Measurements from ENCODE around the gene ZNF711.
"Not testable (repeated sequence)": the region's sequence is repeated elsewhere in the genome, so short reads cannot be mapped to it uniquely, and the experiment has no call there.

ZNF711 gene

GRCh38 chrX:85223359-85223758 lies 20.4 kb upstream of the ZNF711 start:
- Histone ChIP-seq H3K79me2 (ENCODE audit: insufficient read depth, low read length) (no peaks in the 10 kb centered on the region), H3F3A (ENCODE audit: low read depth) (no peaks in the 10 kb centered on the region), H3K4me3 (ENCODE audit: low read length, poor library complexity, severe bottlenecking) (no peak overlapping the region), H3K4me1 (ENCODE audit: insufficient read depth, low read length, poor library complexity, severe bottlenecking) (no peaks in the 10 kb centered on the region), H2AFZ (ENCODE audit: low read length) (no peak overlapping the region), H3K9me2 (replicated peaks; ENCODE audit: low read depth, low read length) (no peaks in the 10 kb centered on the region), H3K36me3 (ENCODE audit: insufficient read depth, low read length) (no peaks in the 10 kb centered on the region), H3K9ac (ENCODE audit: low read depth, low read length, poor library complexity, severe bottlenecking) (no peak overlapping the region), H3K27me3 (ENCODE audit: insufficient read depth, low read length, poor library complexity, severe bottlenecking) (no peaks in the 10 kb centered on the region), H3K4me2 (ENCODE audit: low read depth, low read length, poor library complexity, severe bottlenecking) (no peak overlapping the region), H3K9me3 (ENCODE audit: insufficient read depth, low read depth, low read length) (no peaks in the 10 kb centered on the region), H4K20me1 (ENCODE audit: insufficient read depth, low read length, poor library complexity, severe bottlenecking) (no peaks in the 10 kb centered on the region)
- TF ChIP-seq, protein P1, sequence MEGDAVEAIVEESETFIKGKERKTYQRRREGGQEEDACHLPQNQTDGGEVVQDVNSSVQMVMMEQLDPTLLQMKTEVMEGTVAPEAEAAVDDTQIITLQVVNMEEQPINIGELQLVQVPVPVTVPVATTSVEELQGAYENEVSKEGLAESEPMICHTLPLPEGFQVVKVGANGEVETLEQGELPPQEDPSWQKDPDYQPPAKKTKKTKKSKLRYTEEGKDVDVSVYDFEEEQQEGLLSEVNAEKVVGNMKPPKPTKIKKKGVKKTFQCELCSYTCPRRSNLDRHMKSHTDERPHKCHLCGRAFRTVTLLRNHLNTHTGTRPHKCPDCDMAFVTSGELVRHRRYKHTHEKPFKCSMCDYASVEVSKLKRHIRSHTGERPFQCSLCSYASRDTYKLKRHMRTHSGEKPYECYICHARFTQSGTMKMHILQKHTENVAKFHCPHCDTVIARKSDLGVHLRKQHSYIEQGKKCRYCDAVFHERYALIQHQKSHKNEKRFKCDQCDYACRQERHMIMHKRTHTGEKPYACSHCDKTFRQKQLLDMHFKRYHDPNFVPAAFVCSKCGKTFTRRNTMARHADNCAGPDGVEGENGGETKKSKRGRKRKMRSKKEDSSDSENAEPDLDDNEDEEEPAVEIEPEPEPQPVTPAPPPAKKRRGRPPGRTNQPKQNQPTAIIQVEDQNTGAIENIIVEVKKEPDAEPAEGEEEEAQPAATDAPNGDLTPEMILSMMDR (conservative IDR thresholded peaks at IDR 0.05; ENCODE audit: low read length), result no peak
- no peak for TF ChIP-seq EZH2phosphoT487 (IDR thresholded peaks at IDR 0.05; ENCODE audit: borderline replicate concordance)

DNA sequence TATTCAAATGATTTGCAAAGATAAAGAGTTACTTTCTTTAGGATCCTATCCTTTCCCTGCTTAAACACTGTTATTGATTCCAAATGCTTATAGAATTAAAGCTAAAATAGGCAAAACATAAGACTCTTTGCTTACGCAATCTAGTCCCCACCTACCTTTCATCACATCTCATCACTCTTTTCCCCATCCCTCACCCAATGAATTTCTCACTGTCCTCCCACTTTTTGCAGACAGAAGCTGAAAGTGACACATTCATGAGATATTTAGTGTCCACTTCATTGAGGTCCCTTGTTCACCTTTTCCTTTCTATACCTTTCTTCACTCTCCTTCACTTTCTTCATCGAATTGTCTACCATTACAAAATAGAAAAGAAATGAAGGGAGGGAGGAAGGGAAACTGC lies 636 bp upstream of the ZNF711 start:
- H3K27me3 ChIP-seq (ENCODE audit: insufficient read depth, low read length, poor library complexity, severe bottlenecking), result no peaks in the 10 kb centered on the region
- peak overlapping the region; percentile 87 for H2AFZ ChIP-seq (ENCODE audit: low read length)
- no peaks in the 10 kb centered on the region for H3K9me3 ChIP-seq (ENCODE audit: insufficient read depth, low read depth, low read length)
- peaks cover 19% of the 10 kb centered on the region for H4K20me1 ChIP-seq (ENCODE audit: insufficient read depth, low read length, poor library complexity, severe bottlenecking)
- TF ChIP-seq, protein P1 (conservative IDR thresholded peaks at IDR 0.05; ENCODE audit: low read length), result no peak
- no peak for TF ChIP-seq EZH2phosphoT487 (IDR thresholded peaks at IDR 0.05; ENCODE audit: borderline replicate concordance)
- peaks cover 36% of the 10 kb centered on the region for H3K79me2 ChIP-seq (ENCODE audit: insufficient read depth, low read length)
- H3K4me2 ChIP-seq (ENCODE audit: low read depth, low read length, poor library complexity, severe bottlenecking), result peak overlapping the region; percentile 87
- peaks cover 6% of the 10 kb centered on the region for H3K4me1 ChIP-seq (ENCODE audit: insufficient read depth, low read length, poor library complexity, severe bottlenecking)
- no peaks in the 10 kb centered on the region for H3K9me2 ChIP-seq (replicated peaks; ENCODE audit: low read depth, low read length)
- H3K4me3 ChIP-seq (ENCODE audit: low read length, poor library complexity, severe bottlenecking), result peak overlapping the region; percentile 88
- no peaks in the 10 kb centered on the region; the same call in 1 of the 2 replicates for H3F3A ChIP-seq (ENCODE audit: low read depth)
- H3K9ac ChIP-seq (ENCODE audit: low read depth, low read length, poor library complexity, severe bottlenecking), result peak overlapping the region; percentile 93
- H3K36me3 ChIP-seq (ENCODE audit: insufficient read depth, low read length), result no peaks in the 10 kb centered on the region

DNA sequence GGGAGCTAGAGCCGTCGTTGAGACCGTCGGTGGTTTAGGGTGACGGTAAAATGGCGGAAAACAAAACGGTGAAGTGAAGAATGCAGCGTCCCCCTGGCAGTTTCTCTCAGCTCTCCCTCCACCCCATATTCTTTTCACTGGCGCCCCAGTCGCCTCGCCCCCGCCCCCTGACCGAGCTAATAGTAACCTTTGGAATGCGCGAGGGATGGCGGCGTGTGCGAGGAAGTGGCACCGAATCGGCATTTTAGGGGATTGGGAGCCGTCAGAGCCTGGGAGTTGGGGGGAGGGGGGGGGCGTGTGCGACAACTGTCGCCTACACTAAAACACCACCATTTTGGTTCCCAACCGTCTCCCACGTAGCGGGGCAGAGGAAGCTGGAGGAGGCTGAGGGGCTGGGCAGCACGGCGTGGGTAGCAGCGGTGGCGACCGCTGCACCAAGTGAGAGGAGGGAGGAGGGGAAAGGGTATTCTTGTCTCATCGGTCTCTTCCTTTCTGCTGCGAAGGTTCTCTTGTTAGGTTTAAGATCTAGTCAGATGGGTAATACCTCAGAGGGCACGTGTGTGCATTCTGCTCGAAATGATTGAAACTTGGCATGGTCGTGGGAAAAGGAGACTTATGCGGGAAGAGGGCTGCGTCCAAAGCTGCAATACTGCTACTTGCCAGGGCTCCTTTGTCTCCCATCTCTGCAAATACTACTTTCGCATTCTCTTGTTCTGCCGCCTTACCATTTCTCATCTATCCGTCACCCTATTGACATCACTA lies 840 bp downstream of the ZNF711 start:
- H3K9me2 ChIP-seq (replicated peaks; ENCODE audit: low read depth, low read length), result no peaks in the 10 kb centered on the region
- peaks cover 12% of the 10 kb centered on the region for H3K4me1 ChIP-seq (ENCODE audit: insufficient read depth, low read length, poor library complexity, severe bottlenecking)
- H2AFZ ChIP-seq (ENCODE audit: low read length), result peak overlapping the region; percentile 87
- no peak for TF ChIP-seq EZH2phosphoT487 (IDR thresholded peaks at IDR 0.05; ENCODE audit: borderline replicate concordance)
- TF ChIP-seq, protein P1 (conservative IDR thresholded peaks at IDR 0.05; ENCODE audit: low read length), result no peak
- H3K27me3 ChIP-seq (ENCODE audit: insufficient read depth, low read length, poor library complexity, severe bottlenecking), result no peaks in the 10 kb centered on the region
- H3F3A ChIP-seq (ENCODE audit: low read depth), result no peaks in the 10 kb centered on the region; the same call in 1 of the 2 replicates
- H3K4me2 ChIP-seq (ENCODE audit: low read depth, low read length, poor library complexity, severe bottlenecking), result peak overlapping the region; percentile 87
- H3K79me2 ChIP-seq (ENCODE audit: insufficient read depth, low read length), result peaks cover 45% of the 10 kb centered on the region
- peak overlapping the region; percentile 93 for H3K9ac ChIP-seq (ENCODE audit: low read depth, low read length, poor library complexity, severe bottlenecking)
- no peaks in the 10 kb centered on the region for H3K9me3 ChIP-seq (ENCODE audit: insufficient read depth, low read depth, low read length)
- H3K36me3 ChIP-seq (ENCODE audit: insufficient read depth, low read length), result no peaks in the 10 kb centered on the region
- peak overlapping the region; percentile 88 for H3K4me3 ChIP-seq (ENCODE audit: low read length, poor library complexity, severe bottlenecking)
- H4K20me1 ChIP-seq (ENCODE audit: insufficient read depth, low read length, poor library complexity, severe bottlenecking), result peaks cover 19% of the 10 kb centered on the region

GRCh38 chrX:85285286-85285685 lies 41.5 kb downstream of the ZNF711 start:
- H3K4me3 ChIP-seq (ENCODE audit: low read length, poor library complexity, severe bottlenecking); H3K9ac ChIP-seq (ENCODE audit: low read depth, low read length, poor library complexity, severe bottlenecking); H3K9me3 ChIP-seq (ENCODE audit: insufficient read depth, low read depth, low read length); H3F3A ChIP-seq (ENCODE audit: low read depth); H3K27me3 ChIP-seq (ENCODE audit: insufficient read depth, low read length, poor library complexity, severe bottlenecking); H2AFZ ChIP-seq (ENCODE audit: low read length); H3K36me3 ChIP-seq (ENCODE audit: insufficient read depth, low read length); H3K9me2 ChIP-seq (replicated peaks; ENCODE audit: low read depth, low read length); H3K4me1 ChIP-seq (ENCODE audit: insufficient read depth, low read length, poor library complexity, severe bottlenecking); H3K4me2 ChIP-seq (ENCODE audit: low read depth, low read length, poor library complexity, severe bottlenecking); H4K20me1 ChIP-seq (ENCODE audit: insufficient read depth, low read length, poor library complexity, severe bottlenecking); H3K79me2 ChIP-seq (ENCODE audit: insufficient read depth, low read length): not testable (repeated sequence)

All from Loucy (cell line).